GM12878 (cell line): ENCODE measurements around the gene GREB1. TPM values are rescaled to one million over a fixed set of nuclear protein-coding genes. Genes with fewer than 3 reads are reported as not detected.

Experiments
- ATAC-seq: fragments of 200-7000 bp; cut with Tn5 transposase; 3 replicates; pipeline ENCODE4 v1.9.1; 2020; ENCODE audit warnings: mild to moderate bottlenecking, moderate library complexity
- BruUV-seq: library from RNA; stranded (reverse); fragments of 400-500 nt; replicated peaks from 2 replicates; lab custom pipeline; 2021; lab: Mats Ljungman, UMichigan
- CTCF ChIA-PET: fragments of 300-600 bp; sonication (Branson Sonifier 250); formaldehyde crosslinking; extraction: SDS; loops from one replicate; lab custom pipeline; 2021; ENCODE audit warnings: inconsistent platforms; lab: Yijun Ruan, JAX
- POLR2A ChIA-PET: fragments of 350-600 bp; formaldehyde crosslinking; extraction: SDS; loops from one replicate; lab custom pipeline; 2021; ENCODE audit warnings: inconsistent platforms; lab: Charles Lee
- RAD21 ChIA-PET: fragments of 300-600 bp; sonication (Branson Sonifier 250); formaldehyde crosslinking; loops from one replicate; lab custom pipeline; 2023; ENCODE audit warnings: antibody characterized with exemption; ENCODE audit not compliant: unreplicated experiment; lab: Charles Lee
- SMC1A ChIA-PET: fragments of 300-600 bp; sonication (Branson Sonifier 250); formaldehyde crosslinking; loops from one replicate; lab custom pipeline; 2023; ENCODE audit not compliant: unreplicated experiment, uncharacterized antibody; lab: Charles Lee
- DNase-seq: peaks from one replicate; pipeline ENCODE4 v3.0.0-alpha.2; 2011; ENCODE audit warnings: low read depth, low spot score
- FAIRE-seq: peaks from 3 replicates; lab custom pipeline; 2011; peaks lifted over from hg19 to GRCh38; lab: Jason Lieb, UNC
- H2AFZ ChIP-seq: 2 replicates; pipeline ENCODE4 v1.6.0; 2011; ENCODE audit warnings: low read depth, low read length, control low read depth; ENCODE audit not compliant: control insufficient read depth
- H3K27ac ChIP-seq: 2 replicates; pipeline ENCODE4 v1.5.1; 2011; ENCODE audit warnings: control low read depth; ENCODE audit not compliant: control insufficient read depth, insufficient read depth
- H3K27me3 ChIP-seq, 2 experiments: replicated peaks in 1 of 2; 2 replicates each; pipeline versions ENCODE4 v1.6.0 to v1.6.1; 2011; ENCODE audit warnings: low read length in 1 of 2; ENCODE audit not compliant: control insufficient read depth in 2 of 2, insufficient read depth in 2 of 2
- H3K36me3 ChIP-seq, 2 experiments: 2 replicates each; pipeline ENCODE4 v1.5.1; 2011; ENCODE audit warnings: low read length in 1 of 2; ENCODE audit not compliant: control insufficient read depth in 2 of 2, insufficient read depth in 2 of 2
- H3K4me1 ChIP-seq: 2 replicates; pipeline ENCODE4 v1.6.1; 2011; ENCODE audit warnings: mild to moderate bottlenecking, low read length, moderate library complexity, mixed read lengths; ENCODE audit not compliant: control insufficient read depth, insufficient read depth
- H3K4me2 ChIP-seq: 2 replicates; pipeline ENCODE4 v1.6.0; 2011; ENCODE audit warnings: control low read depth; ENCODE audit not compliant: control insufficient read depth, insufficient read depth
- H3K4me3 ChIP-seq: fragments of 200-600 bp; sonication (generic); 2 replicates; pipeline ENCODE4 v1.5.1; 2016
- H3K79me2 ChIP-seq: 2 replicates; pipeline ENCODE4 v1.6.0; 2011; ENCODE audit warnings: low read length; ENCODE audit not compliant: control insufficient read depth, insufficient read depth
- H3K9ac ChIP-seq: 2 replicates; pipeline ENCODE4 v1.8.0; 2011; ENCODE audit warnings: low read length, control low read depth, mixed read lengths; ENCODE audit not compliant: control insufficient read depth, insufficient read depth
- H3K9me3 ChIP-seq: replicated peaks from 3 replicates; pipeline ENCODE4 v1.5.1; 2011; ENCODE audit warnings: mild to moderate bottlenecking, low read length; ENCODE audit not compliant: control insufficient read depth, insufficient read depth
- H4K20me1 ChIP-seq: 2 replicates; pipeline ENCODE4 v1.6.0; 2011; ENCODE audit not compliant: control insufficient read depth, insufficient read depth
- ASH2L ChIP-seq: fragments of 300-600, 200-600 bp; sonication (generic); IDR thresholded peaks from 2 replicates; pipeline ENCODE4 v1.6.1; 2017; ENCODE audit warnings: low read depth, mild to moderate bottlenecking, borderline replicate concordance
- CUX1 ChIP-seq: IDR thresholded peaks from 2 replicates; pipeline ENCODE4 v1.6.1; 2012; ENCODE audit warnings: improper control_type of control experiment, low read depth, low read length; ENCODE audit not compliant: insufficient replicate concordance
- HDAC6 ChIP-seq: fragments of 200-600 bp; sonication (generic); IDR thresholded peaks from one replicate; pipeline ENCODE4 v1.8.0; 2017; ENCODE audit warnings: antibody characterized with exemption; ENCODE audit not compliant: unreplicated experiment
- MLLT1 ChIP-seq: fragments of 450-650 bp; IDR thresholded peaks from 2 replicates; pipeline ENCODE4 v1.6.1; 2016; ENCODE audit warnings: mild to moderate bottlenecking
- NRF1 ChIP-seq: conservative IDR thresholded peaks from 2 replicates; pipeline ENCODE4 v1.6.1; 2011; ENCODE audit warnings: mild to moderate bottlenecking, low read depth, low read length, improper control_type of control experiment
- POLR2A ChIP-seq: IDR thresholded peaks from 2 replicates; pipeline ENCODE4 v1.6.1; 2011; ENCODE audit warnings: low read depth, mild to moderate bottlenecking, low read length
- POLR2AphosphoS2 ChIP-seq: IDR thresholded peaks from 2 replicates; pipeline ENCODE4 v1.6.1; 2011; ENCODE audit warnings: low read depth, mild to moderate bottlenecking, low read length, improper control_type of control experiment, moderate library complexity
- SIX5 ChIP-seq: IDR thresholded peaks from 2 replicates; pipeline ENCODE4 v1.6.1; 2011; ENCODE audit warnings: mild to moderate bottlenecking, low read depth, low read length, moderate library complexity; ENCODE audit not compliant: severe bottlenecking
- SUPT20H ChIP-seq: IDR thresholded peaks from 2 replicates; pipeline ENCODE4 v1.6.1; 2011; ENCODE audit warnings: low read depth, mild to moderate bottlenecking, low read length, moderate library complexity, borderline replicate concordance; ENCODE audit not compliant: control insufficient read depth
- TCF3 ChIP-seq: IDR thresholded peaks from 2 replicates; pipeline ENCODE4 v1.6.1; 2012; ENCODE audit warnings: low read depth, mild to moderate bottlenecking, low read length, borderline replicate concordance; ENCODE audit not compliant: insufficient read depth
- YBX1 ChIP-seq: fragments of 450-650 bp; IDR thresholded peaks from 2 replicates; pipeline ENCODE4 v1.6.1; 2016; ENCODE audit warnings: antibody characterized with exemption
- WGBS: methylation state at CpG from one replicate; pipeline ENCODE4 v1.1.6; 2016; ENCODE audit warnings: low lambda C conversion rate; ENCODE audit not compliant: insufficient replicate concordance, insufficient coverage; ENCODE audit errors: missing lambda C conversion rate; 5-methylcytosine and 5-hydroxymethylcytosine counted together
- in situ Hi-C: fragments of 300-500 bp; cut with MboI; formaldehyde crosslinking; loops from 9 replicates; pipeline ENCODE4 v1.14.3; 2018; ENCODE audit warnings: mixed read lengths
- intact Hi-C: fragments of 100-400 bp; cut with micrococcal nuclease; formaldehyde crosslinking; loops from one replicate; pipeline ENCODE4 v1.14.2; 2022; ENCODE audit not compliant: unreplicated experiment
- polyA plus RNA-seq, 11 experiments: library from polyadenylated mRNA; depleted of rRNA in 4 of 11; unstranded in 6 of 11; stranded (reverse) in 5 of 11; fragments of >200 nt; fragmentation: Nextera tagmentation in 4 of 11; fragmentation: Illumina TruSeq in 1 of 11; extraction: Ambion mirVana in 4 of 11; extraction: Trizol in 1 of 11; gene quantifications; 1 replicate in 1 of 11; 2 replicates in 10 of 11; pipeline versions ENCODE4 v1.2.1 to v1.2.3, GENCODE V29; 2011 to 2016; ENCODE audit warnings: inconsistent platforms in 2 of 11, missing spikeins in 2 of 11, low read depth in 1 of 11
- total RNA-seq, 4 experiments: library from RNA; depleted of rRNA in 3 of 4; stranded (reverse); fragments of >200 nt in 3 of 4; fragmentation: Illumina TruSeq in 1 of 4; extraction: Trizol in 1 of 4; gene quantifications; 2 replicates each; pipeline versions ENCODE4 v1.2.1 to v1.2.3, GENCODE V29; 2013 to 2021

GREB1 gene
- total and polyA plus RNA-seq, 10 of the 15 experiments (the other 5 are each of a cell fraction or from before 2014, with no cell fraction given), result 0.09 to 2.1 (median 0.37) TPM; not detected in 1

- TF ChIP-seq SIX5 (no peak), MLLT1 (no peak), POLR2AphosphoS2 (no peak), SUPT20H (no peak), YBX1 (no peak), TCF3 (no peak), ASH2L (no peak), NRF1 (no peak), POLR2A (no peak), HDAC6 (no peak), CUX1 (no peak)
- ChIA-PET RAD21 (no interaction called here), CTCF (no interaction called here), POLR2A (no interaction called here), SMC1A (no interaction called here)
- Histone ChIP-seq H3K9me3 (no peaks in the 10 kb centered on the region), H3K4me2 (no peak overlapping the region), H3K79me2 (no peaks in the 10 kb centered on the region), H3K27ac (no peak overlapping the region), H4K20me1 (no peaks in the 10 kb centered on the region), H3K4me1 (no peaks in the 10 kb centered on the region), H3K36me3 (no peaks in the 10 kb centered on the region), H3K4me3 (no peak overlapping the region), H2AFZ (no peak overlapping the region), H3K9ac (no peak overlapping the region), H3K27me3 (peaks cover 0 to 2% of the 10 kb centered on the region in 2 experiments; a peak in 2 of 4 replicates)
- FAIRE-seq (no peak), ATAC-seq (no peak), DNase-seq (no peak)
- BruUV-seq, result no TSS peak
- intact Hi-C loops (no loop called here), in situ Hi-C loops (no loop called here)
- 51% methylated on average over 30 of the region's 33 CpGs for WGBS
These were observed 84.3 kb downstream of the GREB1 start for GRCh38 chr2:11617984-11618707.
